H9 (cell line): Measurements from ENCODE around the gene LUZP1. TPM values are rescaled to one million over a fixed set of nuclear protein-coding genes. Genes with fewer than 3 reads are reported as not detected.

Experiments used
- DNase-seq: peaks from one replicate; pipeline ENCODE4 v3.0.0-alpha.2; 2017
- H2AFZ ChIP-seq: one replicate; pipeline ENCODE4 v1.6.1; 2013; ENCODE audit warnings: mild to moderate bottlenecking, low read length, control low read depth, moderate library complexity
- H2AK5ac ChIP-seq: 2 replicates; pipeline ENCODE4 v1.6.1; 2013; ENCODE audit warnings: low read length, control low read depth, mixed read lengths; ENCODE audit not compliant: insufficient read length
- H2BK120ac ChIP-seq: one replicate; pipeline ENCODE4 v1.6.1; 2013; ENCODE audit warnings: low read depth, mild to moderate bottlenecking, low read length, control low read depth, inconsistent platforms; ENCODE audit not compliant: poor library complexity, severe bottlenecking
- H2BK12ac ChIP-seq: 2 replicates; pipeline ENCODE4 v1.6.1; 2013; ENCODE audit warnings: low read length, control low read depth, mixed read lengths, low read depth; ENCODE audit not compliant: insufficient read length
- H2BK15ac ChIP-seq: 2 replicates; pipeline ENCODE4 v1.6.1; 2013; ENCODE audit warnings: low read depth, low read length, control low read depth
- H2BK20ac ChIP-seq: one replicate; pipeline ENCODE4 v1.6.1; 2013; ENCODE audit warnings: low read depth, mild to moderate bottlenecking, low read length, control low read depth, inconsistent platforms; ENCODE audit not compliant: poor library complexity, severe bottlenecking
- H2BK5ac ChIP-seq: 2 replicates; pipeline ENCODE4 v1.6.1; 2013; ENCODE audit warnings: low read length, control low read depth, mixed read lengths; ENCODE audit not compliant: insufficient read length
- H3K14ac ChIP-seq: 2 replicates; pipeline ENCODE4 v1.6.1; 2013; ENCODE audit warnings: low read length, control low read depth; ENCODE audit not compliant: insufficient read depth
- H3K18ac ChIP-seq: 2 replicates; pipeline ENCODE4 v1.6.1; 2013; ENCODE audit warnings: low read depth, mild to moderate bottlenecking, mixed read lengths, low read length, control low read depth; ENCODE audit not compliant: insufficient read length
- H3K23ac ChIP-seq: 2 replicates; pipeline ENCODE4 v1.6.1; 2013; ENCODE audit warnings: low read length, control low read depth, mixed read lengths, low read depth; ENCODE audit not compliant: insufficient read length
- H3K23me2 ChIP-seq: 2 replicates; pipeline ENCODE4 v1.6.1; 2013; ENCODE audit warnings: low read depth, mild to moderate bottlenecking, mixed read lengths, low read length, control low read depth; ENCODE audit not compliant: insufficient read length, poor library complexity, severe bottlenecking
- H3K27ac ChIP-seq: 2 replicates; pipeline ENCODE4 v1.5.1; 2013; ENCODE audit warnings: low read length, control low read depth, mixed read lengths, low read depth; ENCODE audit not compliant: insufficient read length
- H3K27me3 ChIP-seq: 2 replicates; pipeline ENCODE4 v1.6.1; 2013; ENCODE audit warnings: low read length, control low read depth, inconsistent platforms; ENCODE audit not compliant: insufficient read depth
- H3K4ac ChIP-seq: 2 replicates; pipeline ENCODE4 v1.6.1; 2013; ENCODE audit warnings: low read depth, mild to moderate bottlenecking, control low read depth, inconsistent platforms, low read length, moderate library complexity
- H3K4me1 ChIP-seq: 2 replicates; pipeline ENCODE4 v1.6.1; 2013; ENCODE audit warnings: low read length, control low read depth, inconsistent platforms; ENCODE audit not compliant: insufficient read depth
- H3K4me2 ChIP-seq: 2 replicates; pipeline ENCODE4 v1.6.1; 2013; ENCODE audit warnings: low read length, control low read depth, mixed read lengths; ENCODE audit not compliant: insufficient read length, insufficient read depth
- H3K56ac ChIP-seq: 2 replicates; pipeline ENCODE4 v1.6.1; 2013; ENCODE audit warnings: low read depth, mild to moderate bottlenecking, mixed read lengths, low read length, control low read depth; ENCODE audit not compliant: insufficient read length
- H3K79me1 ChIP-seq: 2 replicates; pipeline ENCODE4 v1.6.1; 2013; ENCODE audit warnings: low read depth, mild to moderate bottlenecking, moderate library complexity, low read length, control low read depth, inconsistent platforms; ENCODE audit not compliant: insufficient read depth, poor library complexity, severe bottlenecking
- H3K79me2 ChIP-seq: 2 replicates; pipeline ENCODE4 v1.6.1; 2013; ENCODE audit warnings: low read length, control low read depth, inconsistent platforms; ENCODE audit not compliant: insufficient read depth
- H3K9ac ChIP-seq: 2 replicates; pipeline ENCODE4 v1.6.1; 2013; ENCODE audit warnings: low read length, control low read depth, mixed read lengths; ENCODE audit not compliant: insufficient read length; ENCODE audit errors: extremely low read depth
- H3K9me3 ChIP-seq: one replicate; pipeline ENCODE4 v1.6.1; 2013; ENCODE audit warnings: low read depth, low read length, inconsistent platforms; ENCODE audit not compliant: control insufficient read depth
- H3T11ph ChIP-seq: one replicate; pipeline ENCODE4 v1.6.1; 2013; ENCODE audit warnings: mild to moderate bottlenecking, low read length, control low read depth, inconsistent platforms
- H4K20me1 ChIP-seq: one replicate; pipeline ENCODE4 v1.6.1; 2013; ENCODE audit not compliant: control insufficient read depth, insufficient read length, insufficient read depth
- H4K5ac ChIP-seq: 2 replicates; pipeline ENCODE4 v1.6.1; 2013; ENCODE audit warnings: low read depth, mild to moderate bottlenecking, mixed read lengths, low read length, control low read depth; ENCODE audit not compliant: insufficient read length
- H4K8ac ChIP-seq: replicated peaks from 2 replicates; pipeline ENCODE4 v1.6.1; 2013; ENCODE audit warnings: low read length, control low read depth, mixed read lengths, low read depth; ENCODE audit not compliant: insufficient read length
- H4K91ac ChIP-seq: 2 replicates; pipeline ENCODE4 v1.6.1; 2013; ENCODE audit warnings: low read depth, mild to moderate bottlenecking, moderate library complexity, mixed read lengths, low read length, control low read depth; ENCODE audit not compliant: insufficient read length
- H3K27ac Mint-ChIP-seq, 3 experiments: 2 replicates in 2 of 3; 3 replicates in 1 of 3; pipeline ENCODE4 v1.8.0; 2020 to 2021; ENCODE audit warnings: mixed read lengths in 3 of 3, mild to moderate bottlenecking in 1 of 3, moderate library complexity in 1 of 3
- H3K27me3 Mint-ChIP-seq: 2 replicates; pipeline ENCODE4 v1.8.0; 2021; ENCODE audit warnings: low read depth, mild to moderate bottlenecking, moderate library complexity, mixed read lengths
- H3K36me3 Mint-ChIP-seq, 3 experiments: 2 replicates in 2 of 3; 3 replicates in 1 of 3; pipeline ENCODE4 v1.8.0; 2020 to 2021; ENCODE audit warnings: low read depth in 3 of 3, mixed read lengths in 3 of 3; ENCODE audit not compliant: insufficient read depth in 1 of 3
- H3K4me1 Mint-ChIP-seq, 2 experiments: 2 replicates each; pipeline ENCODE4 v1.8.0; 2020; ENCODE audit warnings: mixed read lengths in 2 of 2
- H3K4me3 Mint-ChIP-seq, 2 experiments: 2 replicates in 1 of 2; 3 replicates in 1 of 2; pipeline ENCODE4 v1.8.0; 2020 to 2021; ENCODE audit warnings: mild to moderate bottlenecking in 2 of 2, mixed read lengths in 2 of 2, moderate library complexity in 1 of 2
- H3K9me3 Mint-ChIP-seq, 2 experiments: 2 replicates in 1 of 2; 3 replicates in 1 of 2; pipeline ENCODE4 v1.8.0; 2020; ENCODE audit warnings: mild to moderate bottlenecking in 2 of 2, mixed read lengths in 2 of 2, moderate library complexity in 1 of 2
- WGBS: extraction: QIAGEN DNeasy Blood & Tissue Kit; methylation state at CpG from one replicate; pipeline ENCODE4 v1.1.7; 2013; ENCODE audit warnings: missing lambda C conversion rate, low lambda C conversion rate, mixed read lengths; ENCODE audit not compliant: insufficient read length; ENCODE audit errors: extremely low coverage; 5-methylcytosine and 5-hydroxymethylcytosine counted together
- total RNA-seq: library from RNA; stranded (reverse); gene quantifications from 2 replicates; pipeline ENCODE4 v1.2.1, GENCODE V29; 2021
- TF ChIP-seq, protein P1 (sequence below): fragments of 200-600 bp; sonication (generic); conservative IDR thresholded peaks from 3 replicates; pipeline ENCODE4 v1.8.0; 2021; ENCODE audit warnings: antibody characterized with exemption, mild to moderate bottlenecking

The LUZP1 gene
- total RNA-seq, 1 experiment from 2014 or later = 48.2 TPM

DNA sequence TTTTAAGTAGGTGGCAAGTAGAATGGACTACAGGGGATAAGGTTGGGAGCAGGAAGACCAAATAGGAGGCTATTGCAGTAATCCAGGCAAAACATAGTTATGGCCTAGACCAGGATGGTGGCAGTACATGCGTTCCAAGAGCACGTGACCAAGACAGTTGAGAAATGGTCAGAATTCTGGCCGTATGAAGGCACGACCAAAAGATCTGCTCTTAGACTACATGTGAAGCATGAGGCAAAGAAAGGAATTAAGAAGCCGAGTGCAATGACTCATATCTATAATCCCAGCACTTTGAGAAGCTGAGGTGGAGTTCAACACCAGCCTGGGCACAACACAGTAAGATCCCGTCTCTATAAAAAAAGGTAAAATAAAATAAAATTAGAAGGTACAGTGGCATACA is 71.3 kb downstream of the LUZP1 start:
- H4K20me1 ChIP-seq = no peaks in the 10 kb centered on the region
- no peak overlapping the region for H3K9ac ChIP-seq
- H2AFZ ChIP-seq = no peak overlapping the region
- no peak overlapping the region for H3K14ac ChIP-seq
- peaks cover 10% of the 10 kb centered on the region; the same call in 1 of the 2 replicates for H3K4me1 ChIP-seq
- DNase-seq = no peak
- no peak overlapping the region for H2BK5ac ChIP-seq
- no peaks in the 10 kb centered on the region for H3K23me2 ChIP-seq
- no CpG with 5 or more reads among the region's 6 CpGs for WGBS
- Mint-ChIP-seq H3K4me3 (no peak overlapping the region), H3K9me3 (no peaks in the 10 kb centered on the region), H3K4me1 (peaks cover 10 to 22% of the 10 kb centered on the region in 2 experiments), H3K27ac (no peak overlapping the region), H3K36me3 (peaks cover 11 to 30% (median 29%) of the 10 kb centered on the region in 3 experiments), H3K27me3 (no peaks in the 10 kb centered on the region)
- H3K27ac ChIP-seq = no peak overlapping the region
- H3K4ac ChIP-seq = no peak overlapping the region
- H2BK20ac ChIP-seq = no peak overlapping the region
- no peaks in the 10 kb centered on the region for H3K9me3 ChIP-seq
- no peak overlapping the region for H4K8ac ChIP-seq
- H3K56ac ChIP-seq = no peak overlapping the region
- no peaks in the 10 kb centered on the region for H3K27me3 ChIP-seq
- peaks cover 3% of the 10 kb centered on the region for H3K79me1 ChIP-seq
- H2BK15ac ChIP-seq = no peak overlapping the region
- H3K4me2 ChIP-seq = no peak overlapping the region
- H3K18ac ChIP-seq = no peak overlapping the region
- H3K23ac ChIP-seq = no peak overlapping the region
- H4K91ac ChIP-seq = no peak overlapping the region
- H2BK12ac ChIP-seq = no peak overlapping the region
- no peak overlapping the region for H2BK120ac ChIP-seq
- TF ChIP-seq, protein P1, sequence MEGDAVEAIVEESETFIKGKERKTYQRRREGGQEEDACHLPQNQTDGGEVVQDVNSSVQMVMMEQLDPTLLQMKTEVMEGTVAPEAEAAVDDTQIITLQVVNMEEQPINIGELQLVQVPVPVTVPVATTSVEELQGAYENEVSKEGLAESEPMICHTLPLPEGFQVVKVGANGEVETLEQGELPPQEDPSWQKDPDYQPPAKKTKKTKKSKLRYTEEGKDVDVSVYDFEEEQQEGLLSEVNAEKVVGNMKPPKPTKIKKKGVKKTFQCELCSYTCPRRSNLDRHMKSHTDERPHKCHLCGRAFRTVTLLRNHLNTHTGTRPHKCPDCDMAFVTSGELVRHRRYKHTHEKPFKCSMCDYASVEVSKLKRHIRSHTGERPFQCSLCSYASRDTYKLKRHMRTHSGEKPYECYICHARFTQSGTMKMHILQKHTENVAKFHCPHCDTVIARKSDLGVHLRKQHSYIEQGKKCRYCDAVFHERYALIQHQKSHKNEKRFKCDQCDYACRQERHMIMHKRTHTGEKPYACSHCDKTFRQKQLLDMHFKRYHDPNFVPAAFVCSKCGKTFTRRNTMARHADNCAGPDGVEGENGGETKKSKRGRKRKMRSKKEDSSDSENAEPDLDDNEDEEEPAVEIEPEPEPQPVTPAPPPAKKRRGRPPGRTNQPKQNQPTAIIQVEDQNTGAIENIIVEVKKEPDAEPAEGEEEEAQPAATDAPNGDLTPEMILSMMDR = no peak
- H4K5ac ChIP-seq = no peak overlapping the region
- H3T11ph ChIP-seq = no peak overlapping the region
- H2AK5ac ChIP-seq = no peak overlapping the region
- H3K79me2 ChIP-seq = no peaks in the 10 kb centered on the region; the same call in 1 of the 2 replicates
